Lung (tissue), 12 donors: ENCODE measurements around the gene TTL. TPM values are rescaled to one million over a fixed set of nuclear protein-coding genes. Genes with fewer than 3 reads are reported as not detected.
A peak's percentile ranks its signal among the peaks of the same experiment; 100 is the strongest.
"Not testable (repeated sequence)": the region's sequence is repeated elsewhere in the genome, so short reads cannot be mapped to it uniquely, and the experiment has no call there.

Source experiments
- ATAC-seq: fragments of 200-7000 bp; cut with Tn5 transposase; one replicate; pipeline ENCODE4 v1.9.1; 2020; ENCODE audit warnings: moderate number of reproducible peaks; ENCODE audit not compliant: insufficient read depth, low FRiP score
- DNase-seq, 3 donors: peaks; one replicate each; pipeline ENCODE4 v3.0.0-alpha.2; 2013 to 2017
- H3K27ac ChIP-seq, 2 donors: one replicate each; pipeline ENCODE4 v1.5.1; 2013; ENCODE audit warnings: mild to moderate bottlenecking in 2 of 2, moderate library complexity in 2 of 2, control low read depth in 1 of 2, inconsistent platforms in 1 of 2, low read depth in 1 of 2, low read length in 1 of 2
- H3K27me3 ChIP-seq, 3 donors: one replicate each; pipeline ENCODE4 v1.5.1; 2013; ENCODE audit warnings: low read length in 2 of 3; ENCODE audit not compliant: control insufficient read depth in 3 of 3, insufficient read depth in 3 of 3
- H3K36me3 ChIP-seq, 4 donors: one replicate each; pipeline ENCODE4 v1.5.1; 2013; ENCODE audit warnings: low read length in 4 of 4, mild to moderate bottlenecking in 1 of 4, moderate library complexity in 1 of 4; ENCODE audit not compliant: control insufficient read depth in 4 of 4, insufficient read depth in 4 of 4
- H3K4me1 ChIP-seq, 5 donors: one replicate each; pipeline ENCODE4 v1.5.1; 2013; ENCODE audit warnings: low read length in 5 of 5, mild to moderate bottlenecking in 2 of 5, moderate library complexity in 1 of 5; ENCODE audit not compliant: control insufficient read depth in 5 of 5, insufficient read depth in 5 of 5
- H3K4me3 ChIP-seq: one replicate; pipeline ENCODE4 v1.5.1; 2013; ENCODE audit warnings: mild to moderate bottlenecking, control low read depth, moderate library complexity
- H3K9ac ChIP-seq, 2 donors: one replicate each; pipeline ENCODE4 v1.5.1; 2013; ENCODE audit warnings: low read length in 2 of 2, control low read depth in 1 of 2; ENCODE audit not compliant: insufficient read depth in 1 of 2
- H3K9me3 ChIP-seq, 4 donors: one replicate each; pipeline ENCODE4 v1.5.1; 2013; ENCODE audit warnings: low read length in 3 of 4, mild to moderate bottlenecking in 1 of 4, moderate library complexity in 1 of 4; ENCODE audit not compliant: control insufficient read depth in 4 of 4, insufficient read depth in 3 of 4
- CTCF ChIP-seq: IDR thresholded peaks from 2 replicates; pipeline ENCODE4 v1.5.1; 2012; ENCODE audit warnings: mild to moderate bottlenecking; ENCODE audit errors: control extremely low read depth, extremely low read depth
- WGBS, 2 donors: extraction: QIAGEN DNeasy Blood & Tissue Kit; methylation state at CpG; one replicate each; pipeline ENCODE4 v1.1.7; 2013; 5-methylcytosine and 5-hydroxymethylcytosine counted together
- polyA plus RNA-seq, 2 donors: library from polyadenylated mRNA; stranded (reverse); fragments of 200-250 nt; gene quantifications; one replicate each; pipeline ENCODE4 v1.2.1, GENCODE V29; 2013
- total RNA-seq, 2 donors: library from RNA; depleted of rRNA in 1 of 2; stranded (reverse); fragments of >200 nt in 1 of 2; gene quantifications; one replicate each; pipeline ENCODE4 v1.2.1, GENCODE V29; 2014 to 2021
- donor health status: control.
- donor health status: control.
- donor health status: Bipolar disorder and iron deficiency.
- donor health status: healthy.
- donor health status: DM: yes; HTN: yes; CAD: no.

The TTL gene
- total and polyA plus RNA-seq, 4 donors = 12.5 to 32.8 (median 22.8) TPM

DNA sequence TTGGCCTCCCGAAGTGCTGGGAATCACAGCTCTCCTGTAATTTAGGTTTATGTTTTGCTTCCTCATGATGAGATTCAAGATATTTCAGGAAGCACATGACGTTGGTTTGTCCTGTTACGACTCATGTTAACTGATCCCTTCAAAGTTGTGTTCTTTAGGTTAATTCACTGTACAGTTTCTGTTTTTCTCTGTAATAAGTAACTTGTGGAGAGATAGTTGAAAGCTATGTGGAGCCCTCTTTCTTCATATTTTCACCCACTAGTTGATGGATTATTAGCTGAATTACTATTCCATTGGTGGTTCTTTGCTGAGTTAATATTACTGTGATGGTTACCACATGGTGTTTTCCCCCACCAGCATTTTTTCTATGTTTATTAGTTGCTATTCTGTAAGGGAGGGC is 84.1 kb downstream of the TTL start:
- 43 to 72% methylated on average over 3 of the region's 3 CpGs for WGBS, 2 donors
- DNase-seq (no peak), ATAC-seq (no peak)
- Histone ChIP-seq H3K9me3 (peaks cover 0 to 2% (median 0%) of the 10 kb centered on the region in 4 donors), H3K4me3 (no peak overlapping the region), H3K36me3 (peaks cover 21 to 55% (median 43%) of the 10 kb centered on the region in 4 donors), H3K4me1 (no peaks in the 10 kb centered on the region), H3K27me3 (no peaks in the 10 kb centered on the region), H3K9ac (no peak overlapping the region), H3K27ac (no peak overlapping the region)
- no peak for TF ChIP-seq CTCF

DNA sequence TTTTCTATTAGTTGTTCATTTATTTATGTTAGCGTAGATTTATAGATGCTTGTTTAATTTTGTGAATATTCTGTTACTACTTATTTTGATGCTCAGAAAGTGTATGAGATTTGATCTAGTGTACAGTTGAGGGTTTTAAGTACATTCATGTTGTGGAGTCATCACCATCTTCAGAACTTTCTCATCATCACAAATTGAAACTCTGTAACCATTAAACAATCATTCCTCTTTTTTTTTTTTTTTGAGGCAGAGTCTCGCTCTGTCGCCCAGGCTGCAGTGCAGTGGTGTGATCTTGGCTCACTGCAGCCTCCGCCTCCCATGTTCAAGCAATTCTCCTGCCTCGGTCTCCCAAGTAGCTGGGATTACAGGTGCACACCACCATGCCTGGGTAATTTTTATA is 84.6 kb downstream of the TTL start:
- peaks cover 21 to 54% (median 43%) of the 10 kb centered on the region in 4 donors for H3K36me3 ChIP-seq
- ATAC-seq, H3K9ac ChIP-seq, H3K9me3 ChIP-seq, H3K4me1 ChIP-seq, H3K27me3 ChIP-seq, H3K27ac ChIP-seq, DNase-seq, H3K4me3 ChIP-seq: not testable (repeated sequence)
- 97% methylated on average over 5 of the region's 5 CpGs for WGBS, 2 donors

DNA sequence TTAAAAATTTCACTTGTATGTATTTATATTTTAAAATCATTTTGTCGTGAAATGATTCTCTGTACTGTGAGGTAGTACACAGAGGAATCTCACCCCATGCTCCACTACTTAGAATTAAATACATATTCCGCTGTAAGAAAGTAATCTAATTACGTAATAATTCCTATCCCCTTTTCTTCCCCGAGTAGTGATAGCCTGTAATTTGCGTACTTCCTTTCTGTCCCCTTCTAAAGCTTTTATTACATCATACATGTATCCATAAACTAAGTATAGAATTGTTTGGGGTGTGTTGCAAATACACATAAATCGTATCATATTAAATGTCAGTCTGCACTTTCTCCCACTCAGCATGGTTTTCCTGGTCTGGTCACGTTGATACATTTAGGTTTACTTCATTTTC is 90.0 kb downstream of the TTL start:
- Histone ChIP-seq H3K4me3 (no peak overlapping the region), H3K9me3 (peaks cover 0 to 2% (median 0%) of the 10 kb centered on the region in 4 donors), H3K4me1 (no peaks in the 10 kb centered on the region), H3K9ac (no peak overlapping the region), H3K27me3 (no peaks in the 10 kb centered on the region), H3K36me3 (peaks cover 35 to 70% (median 66%) of the 10 kb centered on the region in 4 donors), H3K27ac (no peak overlapping the region)
- WGBS, 2 donors = 63 to 73% methylated on average over 7 of the region's 7 CpGs
- TF ChIP-seq CTCF = no peak
- no peak for DNase-seq
- no peak for ATAC-seq

DNA sequence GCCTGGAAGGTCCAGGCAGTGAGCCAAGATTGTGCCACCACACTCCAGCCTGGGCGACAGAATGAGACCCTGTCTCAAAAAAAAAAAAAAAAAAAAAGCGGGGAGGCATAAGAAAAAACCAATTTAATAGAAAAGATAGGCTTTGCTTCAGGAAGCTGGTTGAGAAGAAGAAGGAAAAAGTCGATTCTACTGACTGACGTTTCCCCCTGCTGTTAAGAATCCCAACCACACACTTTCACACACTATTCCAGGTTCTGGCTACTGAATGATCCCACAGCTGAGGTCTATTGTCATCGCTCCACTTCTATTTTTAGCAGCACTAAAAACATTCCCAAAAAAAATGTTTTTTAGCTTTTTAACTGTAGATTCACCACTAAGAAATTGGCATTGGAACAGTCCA is 95.8 kb downstream of the TTL start:
- WGBS, 2 donors = 63% methylated on average over 5 of the region's 5 CpGs
- Histone ChIP-seq H3K27ac (no peak overlapping the region), H3K4me1 (peaks cover 0 to 4% (median 0%) of the 10 kb centered on the region in 5 donors), H3K9ac (no peak overlapping the region), H3K4me3 (no peak overlapping the region), H3K27me3 (peaks cover 0 to 3% (median 0%) of the 10 kb centered on the region in 3 donors), H3K36me3 (peaks cover 20 to 25% (median 24%) of the 10 kb centered on the region in 4 donors), H3K9me3 (no peaks in the 10 kb centered on the region)
- peak in 2 of 3 donors; percentile 49 to 62 for DNase-seq
- TF ChIP-seq CTCF = no peak
- ATAC-seq = no peak
